ENCODE data around the gene TLL1.

The TLL1 gene

DNA sequence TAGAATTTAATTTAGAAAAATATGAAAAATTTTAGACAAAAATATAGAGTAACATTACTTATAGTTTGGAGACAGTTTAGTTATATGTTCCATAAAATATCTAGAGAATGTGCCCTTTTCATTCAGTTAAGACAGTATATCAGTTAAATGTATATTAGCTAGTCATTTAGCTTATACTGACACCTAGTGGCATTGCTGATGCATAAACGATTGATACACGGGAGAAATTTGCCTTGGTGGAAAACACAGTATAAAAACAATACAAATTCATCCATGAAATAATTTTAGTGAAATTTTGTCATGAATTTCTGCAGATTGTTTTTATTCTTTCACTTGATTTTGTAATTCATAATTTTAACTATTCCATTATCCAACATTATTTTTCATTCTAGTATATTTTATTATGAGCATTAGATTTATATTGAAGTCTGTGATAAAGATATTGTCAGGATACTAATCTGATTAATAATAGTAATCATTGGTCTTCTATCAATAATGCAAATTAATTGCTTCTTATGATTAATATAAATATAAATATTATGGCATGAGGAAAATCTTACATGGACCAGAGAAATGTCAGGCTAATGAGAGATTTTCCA lies 219.0 kb downstream of the TLL1 start:
- Histone ChIP-seq H3K27me3 (ENCODE audit: control insufficient read depth, low read length) (no peaks in the 10 kb centered on the region), H3K36me3 (ENCODE audit: control insufficient read depth, low read length) (no peaks in the 10 kb centered on the region), H3K27ac (ENCODE audit: low read depth, low read length) (no peak overlapping the region), H3K9me3 (ENCODE audit: control insufficient read depth, insufficient read depth, low read length) (no peaks in the 10 kb centered on the region), H4K20me1 (ENCODE audit: control insufficient read depth, insufficient read depth, low read depth, low read length) (no peaks in the 10 kb centered on the region), H3K79me2 (ENCODE audit: control insufficient read depth, low read length) (no peaks in the 10 kb centered on the region), H3K4me1 (ENCODE audit: control insufficient read depth, low read length) (no peaks in the 10 kb centered on the region), H3K4me2 (ENCODE audit: low read length) (no peak overlapping the region), H3F3A (ENCODE audit: control insufficient read depth, insufficient read depth) (no peaks in the 10 kb centered on the region), H3K4me3 (ENCODE audit: low read length) (no peak overlapping the region), H3K9me2 (replicated peaks; ENCODE audit: control insufficient read depth, low read length) (no peaks in the 10 kb centered on the region)
- TF ChIP-seq, protein P1, sequence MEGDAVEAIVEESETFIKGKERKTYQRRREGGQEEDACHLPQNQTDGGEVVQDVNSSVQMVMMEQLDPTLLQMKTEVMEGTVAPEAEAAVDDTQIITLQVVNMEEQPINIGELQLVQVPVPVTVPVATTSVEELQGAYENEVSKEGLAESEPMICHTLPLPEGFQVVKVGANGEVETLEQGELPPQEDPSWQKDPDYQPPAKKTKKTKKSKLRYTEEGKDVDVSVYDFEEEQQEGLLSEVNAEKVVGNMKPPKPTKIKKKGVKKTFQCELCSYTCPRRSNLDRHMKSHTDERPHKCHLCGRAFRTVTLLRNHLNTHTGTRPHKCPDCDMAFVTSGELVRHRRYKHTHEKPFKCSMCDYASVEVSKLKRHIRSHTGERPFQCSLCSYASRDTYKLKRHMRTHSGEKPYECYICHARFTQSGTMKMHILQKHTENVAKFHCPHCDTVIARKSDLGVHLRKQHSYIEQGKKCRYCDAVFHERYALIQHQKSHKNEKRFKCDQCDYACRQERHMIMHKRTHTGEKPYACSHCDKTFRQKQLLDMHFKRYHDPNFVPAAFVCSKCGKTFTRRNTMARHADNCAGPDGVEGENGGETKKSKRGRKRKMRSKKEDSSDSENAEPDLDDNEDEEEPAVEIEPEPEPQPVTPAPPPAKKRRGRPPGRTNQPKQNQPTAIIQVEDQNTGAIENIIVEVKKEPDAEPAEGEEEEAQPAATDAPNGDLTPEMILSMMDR (IDR thresholded peaks at IDR 0.05; ENCODE audit: low read depth, low read length, poor library complexity, severe bottlenecking): peak; percentile 64
- TF ChIP-seq EZH2phosphoT487 (IDR thresholded peaks at IDR 0.05; ENCODE audit: borderline replicate concordance, low read length): no peak

DNA sequence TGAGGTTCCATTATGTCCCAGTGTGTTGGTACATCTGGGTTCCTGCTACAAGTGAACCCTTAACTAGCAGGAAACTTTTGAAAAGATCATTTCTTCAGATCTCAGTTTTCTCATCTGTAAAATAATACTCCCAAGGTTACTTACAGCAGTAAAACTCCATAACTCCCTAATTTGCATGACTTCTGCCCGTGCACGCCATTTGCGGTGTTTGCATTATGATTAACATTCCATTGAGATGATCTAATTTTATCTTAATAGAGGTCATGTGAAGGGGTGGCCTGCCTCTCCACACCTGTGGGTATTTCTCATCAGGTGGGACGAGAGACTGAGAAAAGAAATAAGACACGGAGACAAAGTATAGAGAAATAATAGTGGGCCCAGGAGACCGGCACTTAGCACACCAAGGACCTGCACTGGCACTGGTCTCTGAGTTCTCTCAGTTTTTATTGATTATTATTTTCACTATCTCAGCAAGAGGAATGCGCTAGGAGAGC lies 219.8 kb downstream of the TLL1 start:
- Histone ChIP-seq H3K79me2 (ENCODE audit: control insufficient read depth, low read length) (no peaks in the 10 kb centered on the region), H3K4me3 (ENCODE audit: low read length) (no peak overlapping the region), H3K9me2 (replicated peaks; ENCODE audit: control insufficient read depth, low read length) (no peaks in the 10 kb centered on the region), H3K9me3 (ENCODE audit: control insufficient read depth, insufficient read depth, low read length) (no peaks in the 10 kb centered on the region), H3K36me3 (ENCODE audit: control insufficient read depth, low read length) (no peaks in the 10 kb centered on the region), H3K27me3 (ENCODE audit: control insufficient read depth, low read length) (no peaks in the 10 kb centered on the region), H3K4me1 (ENCODE audit: control insufficient read depth, low read length) (no peaks in the 10 kb centered on the region), H3K27ac (ENCODE audit: low read depth, low read length) (no peak overlapping the region), H3F3A (ENCODE audit: control insufficient read depth, insufficient read depth) (no peaks in the 10 kb centered on the region), H4K20me1 (ENCODE audit: control insufficient read depth, insufficient read depth, low read depth, low read length) (no peaks in the 10 kb centered on the region), H3K4me2 (ENCODE audit: low read length) (no peak overlapping the region)
- TF ChIP-seq EZH2phosphoT487 (IDR thresholded peaks at IDR 0.05; ENCODE audit: borderline replicate concordance, low read length): no peak
- TF ChIP-seq, protein P1 (IDR thresholded peaks at IDR 0.05; ENCODE audit: low read depth, low read length, poor library complexity, severe bottlenecking): no peak

DNA sequence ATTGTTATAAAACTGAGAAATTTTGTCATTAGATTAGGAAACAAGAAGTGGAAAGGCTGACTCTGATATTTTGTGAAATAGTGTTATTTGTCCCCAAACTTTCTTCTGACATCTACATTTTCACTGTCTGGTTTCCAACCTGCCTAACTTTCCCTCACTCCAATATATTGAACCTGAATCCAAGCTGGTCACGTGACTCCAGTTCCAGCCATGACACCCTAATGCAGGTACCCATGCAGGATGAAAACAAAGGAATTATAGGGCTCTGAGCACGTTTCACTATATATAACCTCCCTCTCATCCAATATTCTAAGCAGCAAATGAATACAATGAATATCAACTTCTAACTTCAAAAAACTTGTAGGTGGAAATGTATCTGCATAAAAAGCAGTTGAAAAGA lies 231.6 kb downstream of the TLL1 start:
- H4K20me1 ChIP-seq (ENCODE audit: control insufficient read depth, insufficient read depth, low read depth, low read length): no peaks in the 10 kb centered on the region
- no peak overlapping the region for H3K27ac ChIP-seq (ENCODE audit: low read depth, low read length)
- no peaks in the 10 kb centered on the region for H3K36me3 ChIP-seq (ENCODE audit: control insufficient read depth, low read length)
- no peak overlapping the region for H3K4me2 ChIP-seq (ENCODE audit: low read length)
- no peaks in the 10 kb centered on the region for H3F3A ChIP-seq (ENCODE audit: control insufficient read depth, insufficient read depth)
- no peaks in the 10 kb centered on the region for H3K9me2 ChIP-seq (replicated peaks; ENCODE audit: control insufficient read depth, low read length)
- no peaks in the 10 kb centered on the region for H3K27me3 ChIP-seq (ENCODE audit: control insufficient read depth, low read length)
- H3K4me1 ChIP-seq (ENCODE audit: control insufficient read depth, low read length): no peaks in the 10 kb centered on the region
- no peaks in the 10 kb centered on the region for H3K9me3 ChIP-seq (ENCODE audit: control insufficient read depth, insufficient read depth, low read length)
- TF ChIP-seq EZH2phosphoT487 (IDR thresholded peaks at IDR 0.05; ENCODE audit: borderline replicate concordance, low read length): no peak
- TF ChIP-seq, protein P1 (IDR thresholded peaks at IDR 0.05; ENCODE audit: low read depth, low read length, poor library complexity, severe bottlenecking): no peak
- no peak overlapping the region for H3K4me3 ChIP-seq (ENCODE audit: low read length)
- H3K79me2 ChIP-seq (ENCODE audit: control insufficient read depth, low read length): no peaks in the 10 kb centered on the region
